Hepatocyte (in vitro differentiated cells): ENCODE results near the gene ITSN1. TPM values are rescaled to one million over a fixed set of nuclear protein-coding genes. Genes with fewer than 3 reads are reported as not detected.

Experiments
- DNase-seq: peaks from one replicate; pipeline ENCODE4 v3.0.0-alpha.2; 2016; ENCODE audit warnings: low spot score
- H2AFZ ChIP-seq: fragments of 200-600 bp; sonication (generic); 2 replicates; pipeline ENCODE4 v1.6.0; 2016; ENCODE audit warnings: antibody characterized with exemption, mild to moderate bottlenecking
- H3K27ac ChIP-seq: fragments of 200-600 bp; sonication (generic); 2 replicates; pipeline ENCODE4 v1.5.1; 2016; ENCODE audit warnings: mild to moderate bottlenecking
- H3K27me3 ChIP-seq: fragments of 200-600 bp; sonication (generic); 2 replicates; pipeline ENCODE4 v1.6.1; 2016
- H3K36me3 ChIP-seq: fragments of 200-600 bp; sonication (generic); replicated peaks from 2 replicates; pipeline ENCODE4 v1.5.1; 2016; ENCODE audit warnings: low read depth; ENCODE audit not compliant: insufficient read depth
- H3K4me1 ChIP-seq: fragments of 200-600 bp; sonication (generic); 2 replicates; pipeline ENCODE4 v1.5.1; 2016; ENCODE audit warnings: mild to moderate bottlenecking, moderate library complexity; ENCODE audit not compliant: insufficient read depth
- H3K4me2 ChIP-seq: fragments of 200-600 bp; sonication (generic); 2 replicates; pipeline ENCODE4 v1.6.0; 2016
- H3K4me3 ChIP-seq: fragments of 200-600 bp; sonication (generic); 2 replicates; pipeline ENCODE4 v1.5.1; 2016; ENCODE audit warnings: mild to moderate bottlenecking
- H3K79me2 ChIP-seq: fragments of 200-600 bp; sonication (generic); 2 replicates; pipeline ENCODE4 v1.6.0; 2017; ENCODE audit warnings: mild to moderate bottlenecking
- H3K9me2 ChIP-seq: fragments of 200-600 bp; sonication (generic); replicated peaks from 2 replicates; pipeline ENCODE4 v1.6.0; 2017; ENCODE audit warnings: mild to moderate bottlenecking; ENCODE audit not compliant: insufficient read depth
- H3K9me3 ChIP-seq: fragments of 200-600 bp; sonication (generic); 2 replicates; pipeline ENCODE4 v1.5.1; 2016; ENCODE audit warnings: low read depth, mild to moderate bottlenecking
- H4K20me1 ChIP-seq: fragments of 200-600 bp; sonication (generic); 2 replicates; pipeline ENCODE4 v1.6.0; 2016; ENCODE audit warnings: mild to moderate bottlenecking; ENCODE audit not compliant: insufficient read depth, poor library complexity, severe bottlenecking
- CTCF ChIP-seq: fragments of 200-600 bp; sonication (generic); IDR thresholded peaks from 2 replicates; pipeline ENCODE4 v1.5.1; 2016; ENCODE audit warnings: antibody characterized with exemption, mild to moderate bottlenecking; ENCODE audit not compliant: poor library complexity
- EZH2 ChIP-seq: fragments of 200-600 bp; sonication (generic); IDR thresholded peaks from 2 replicates; pipeline ENCODE4 v1.6.1; 2016; ENCODE audit warnings: antibody characterized with exemption, mild to moderate bottlenecking, borderline replicate concordance
- EZH2phosphoT487 ChIP-seq: fragments of 200-600 bp; sonication (generic); IDR thresholded peaks from one replicate; pipeline ENCODE4 v1.6.1; 2018; ENCODE audit warnings: antibody characterized with exemption, mild to moderate bottlenecking, low read depth, moderate library complexity; ENCODE audit not compliant: unreplicated experiment, severe bottlenecking
- WGBS: methylation state at CpG from one replicate; pipeline ENCODE4 v1.1.6; 2016; ENCODE audit warnings: low lambda C conversion rate; ENCODE audit errors: missing lambda C conversion rate; 5-methylcytosine and 5-hydroxymethylcytosine counted together
- polyA plus RNA-seq: library from polyadenylated mRNA; unstranded; fragments of >200 nt; fragmentation: Nextera tagmentation; extraction: Ambion mirVana; gene quantifications from 2 replicates; pipeline ENCODE4 v1.2.1, GENCODE V29; 2016
- total RNA-seq: library from RNA; depleted of rRNA; stranded (reverse); fragments of >200 nt; gene quantifications from 2 replicates; pipeline ENCODE4 v1.2.3, GENCODE V29; 2014

Gene ITSN1
- total and polyA plus RNA-seq, 2 experiments from 2014 or later: 43.6 to 46.0 TPM

DNA sequence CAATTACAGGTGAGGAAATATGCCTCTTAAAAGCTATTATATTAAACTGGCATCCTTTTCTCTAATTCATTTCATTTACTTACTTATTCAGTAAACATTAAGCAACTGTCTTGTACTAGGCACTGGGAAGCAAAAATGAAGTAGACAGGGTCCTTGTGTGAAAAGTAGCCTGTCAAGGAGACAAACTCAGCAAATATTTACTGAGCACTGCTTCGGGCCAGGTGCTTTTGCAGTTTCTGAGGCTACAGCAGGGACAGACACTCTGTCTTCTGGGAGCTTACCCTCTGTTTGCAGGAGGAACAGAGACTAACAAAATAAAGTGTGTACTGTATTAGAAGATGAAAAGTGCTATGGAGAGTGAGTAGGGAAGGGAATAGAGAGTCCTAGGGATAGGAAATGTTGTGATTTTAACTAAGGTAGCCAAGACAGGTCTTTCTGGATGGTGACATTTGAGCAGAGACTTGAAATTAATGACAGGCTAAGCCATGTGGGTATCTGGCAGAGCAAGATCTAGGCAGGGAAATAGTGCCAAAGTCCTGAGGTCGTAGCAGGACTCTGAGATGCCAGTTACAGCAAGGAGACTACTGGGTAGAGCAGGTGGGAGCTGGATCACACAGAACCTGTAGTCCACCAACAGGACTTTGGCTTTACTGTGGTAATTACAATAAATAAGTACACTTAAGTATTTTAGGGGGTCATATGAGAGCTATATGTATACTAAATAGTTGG lies 133.0 kb downstream of the ITSN1 start:
- Histone ChIP-seq H3K9me2 (no peaks in the 10 kb centered on the region), H2AFZ (no peak overlapping the region), H3K79me2 (no peaks in the 10 kb centered on the region), H4K20me1 (no peaks in the 10 kb centered on the region), H3K4me3 (no peak overlapping the region), H3K4me2 (no peak overlapping the region), H3K27ac (no peak overlapping the region), H3K9me3 (no peaks in the 10 kb centered on the region), H3K4me1 (no peaks in the 10 kb centered on the region), H3K36me3 (no peaks in the 10 kb centered on the region), H3K27me3 (no peaks in the 10 kb centered on the region)
- WGBS: 77% methylated on average over 2 of the region's 2 CpGs
- TF ChIP-seq CTCF: no peak
- TF ChIP-seq EZH2: no peak
- TF ChIP-seq EZH2phosphoT487: no peak
- no peak for DNase-seq

DNA sequence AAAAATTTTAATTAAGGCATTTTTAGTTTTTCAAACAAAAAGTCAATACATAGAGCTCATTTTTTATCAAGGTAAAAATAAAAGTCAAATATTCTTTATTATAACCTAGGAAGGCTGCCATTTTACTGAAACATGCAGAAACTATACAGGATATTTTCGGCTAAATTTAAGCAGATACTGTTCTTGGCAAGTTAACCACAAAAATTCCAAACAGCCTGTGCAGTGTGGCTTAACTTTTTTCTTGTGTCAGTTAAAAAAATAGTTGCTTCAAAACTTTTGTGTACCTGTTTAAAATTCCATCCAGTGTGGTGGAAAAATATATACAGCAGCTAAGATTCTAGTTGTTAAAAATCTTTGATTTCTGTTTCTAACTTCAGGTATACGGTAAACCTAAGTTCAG lies 138.3 kb downstream of the ITSN1 start:
- no peaks in the 10 kb centered on the region for H3K9me2 ChIP-seq
- no peak overlapping the region for H3K27ac ChIP-seq
- no peaks in the 10 kb centered on the region for H3K9me3 ChIP-seq
- no peaks in the 10 kb centered on the region for H3K27me3 ChIP-seq
- WGBS: 89% methylated on average over 2 of the region's 2 CpGs
- H3K4me3 ChIP-seq: no peak overlapping the region
- H3K36me3 ChIP-seq: no peaks in the 10 kb centered on the region
- no peaks in the 10 kb centered on the region for H4K20me1 ChIP-seq
- no peaks in the 10 kb centered on the region for H3K4me1 ChIP-seq
- no peaks in the 10 kb centered on the region for H3K79me2 ChIP-seq
- no peak for DNase-seq
- no peak overlapping the region for H2AFZ ChIP-seq
- no peak overlapping the region for H3K4me2 ChIP-seq
- TF ChIP-seq EZH2 (no peak), CTCF (no peak), EZH2phosphoT487 (no peak)

GRCh38 chr21:33781121-33781520 lies 138.8 kb downstream of the ITSN1 start:
- 96% methylated on average over 2 of the region's 2 CpGs for whole genome bisulfite sequencing
- Histone ChIP-seq H3K36me3 (no peaks in the 10 kb centered on the region), H3K4me1 (no peaks in the 10 kb centered on the region), H3K9me3 (no peaks in the 10 kb centered on the region), H4K20me1 (no peaks in the 10 kb centered on the region), H2AFZ (no peak overlapping the region), H3K4me3 (no peak overlapping the region), H3K4me2 (no peak overlapping the region), H3K9me2 (no peaks in the 10 kb centered on the region), H3K27me3 (no peaks in the 10 kb centered on the region), H3K27ac (no peak overlapping the region), H3K79me2 (no peaks in the 10 kb centered on the region)
- TF ChIP-seq EZH2phosphoT487 (no peak), EZH2 (no peak), CTCF (no peak)
- no peak for DNase-seq
